DOHH2 (cell line): ENCODE measurements around the gene C13orf46.
A peak's percentile ranks its signal among the peaks of the same experiment; 100 is the strongest.
"Not testable (repeated sequence)": the region's sequence is repeated elsewhere in the genome, so short reads cannot be mapped to it uniquely, and the experiment has no call there.

Experiments used
- H3F3A ChIP-seq: fragments of 200-600 bp; sonication (generic), shearing (Covaris generic); 2 replicates; pipeline ENCODE4 v1.6.0; 2016; ENCODE audit warnings: antibody characterized with exemption, mild to moderate bottlenecking; ENCODE audit not compliant: control insufficient read depth, insufficient read depth
- H3K27ac ChIP-seq: fragments of 200-600 bp; sonication (generic); 2 replicates; pipeline ENCODE4 v1.5.1; 2014; ENCODE audit warnings: low read depth, mild to moderate bottlenecking, low read length, moderate library complexity
- H3K27me3 ChIP-seq: fragments of 200-600 bp; sonication (generic); 2 replicates; pipeline ENCODE4 v1.6.1; 2014; ENCODE audit warnings: mild to moderate bottlenecking, low read length, mixed read lengths; ENCODE audit not compliant: control insufficient read depth
- H3K36me3 ChIP-seq: fragments of 200-600 bp; sonication (generic); 2 replicates; pipeline ENCODE4 v1.6.1; 2014; ENCODE audit warnings: mild to moderate bottlenecking, low read length, moderate library complexity, mixed read lengths; ENCODE audit not compliant: control insufficient read depth
- H3K4me1 ChIP-seq: fragments of 200-600 bp; sonication (generic); 2 replicates; pipeline ENCODE4 v1.6.1; 2014; ENCODE audit warnings: mild to moderate bottlenecking, low read length, mixed read lengths; ENCODE audit not compliant: control insufficient read depth
- H3K4me2 ChIP-seq: fragments of 200-600 bp; sonication (generic); 2 replicates; pipeline ENCODE4 v1.6.0; 2014; ENCODE audit warnings: mild to moderate bottlenecking, low read length, moderate library complexity
- H3K4me3 ChIP-seq: fragments of 200-600 bp; sonication (generic); 2 replicates; pipeline ENCODE4 v1.5.1; 2014; ENCODE audit warnings: mild to moderate bottlenecking, low read length, mixed read lengths
- H3K79me2 ChIP-seq: fragments of 200-600 bp; sonication (generic); 2 replicates; pipeline ENCODE4 v1.6.1; 2014; ENCODE audit warnings: mild to moderate bottlenecking, low read length, mixed read lengths; ENCODE audit not compliant: control insufficient read depth
- H3K9me2 ChIP-seq: fragments of 200-600 bp; sonication (generic); replicated peaks from 2 replicates; pipeline ENCODE4 v1.6.1; 2014; ENCODE audit warnings: mild to moderate bottlenecking, low read length, mixed read lengths; ENCODE audit not compliant: control insufficient read depth
- H3K9me3 ChIP-seq: fragments of 200-600 bp; sonication (generic); 2 replicates; pipeline ENCODE4 v1.6.1; 2014; ENCODE audit warnings: antibody characterized with exemption, low read length, mixed read lengths; ENCODE audit not compliant: control insufficient read depth, insufficient read depth
- H4K20me1 ChIP-seq: fragments of 200-600 bp; sonication (generic); 2 replicates; pipeline ENCODE4 v1.6.0; 2014; ENCODE audit warnings: low read depth, mild to moderate bottlenecking, antibody characterized with exemption, low read length, moderate library complexity; ENCODE audit not compliant: control insufficient read depth, insufficient read depth
- EZH2phosphoT487 ChIP-seq: fragments of 200-600 bp; sonication (generic); IDR thresholded peaks from 2 replicates; pipeline ENCODE4 v1.6.1; 2017; ENCODE audit warnings: borderline replicate concordance, mild to moderate bottlenecking, antibody characterized with exemption, low read length, moderate library complexity, mixed read lengths
- TF ChIP-seq, protein P1 (sequence below): fragments of 200-600 bp; sonication (generic); IDR thresholded peaks from one replicate; pipeline ENCODE4 v1.5.1; 2014; ENCODE audit warnings: antibody characterized with exemption, mild to moderate bottlenecking, low read depth, low read length; ENCODE audit not compliant: poor library complexity, severe bottlenecking

C13orf46 gene

DNA sequence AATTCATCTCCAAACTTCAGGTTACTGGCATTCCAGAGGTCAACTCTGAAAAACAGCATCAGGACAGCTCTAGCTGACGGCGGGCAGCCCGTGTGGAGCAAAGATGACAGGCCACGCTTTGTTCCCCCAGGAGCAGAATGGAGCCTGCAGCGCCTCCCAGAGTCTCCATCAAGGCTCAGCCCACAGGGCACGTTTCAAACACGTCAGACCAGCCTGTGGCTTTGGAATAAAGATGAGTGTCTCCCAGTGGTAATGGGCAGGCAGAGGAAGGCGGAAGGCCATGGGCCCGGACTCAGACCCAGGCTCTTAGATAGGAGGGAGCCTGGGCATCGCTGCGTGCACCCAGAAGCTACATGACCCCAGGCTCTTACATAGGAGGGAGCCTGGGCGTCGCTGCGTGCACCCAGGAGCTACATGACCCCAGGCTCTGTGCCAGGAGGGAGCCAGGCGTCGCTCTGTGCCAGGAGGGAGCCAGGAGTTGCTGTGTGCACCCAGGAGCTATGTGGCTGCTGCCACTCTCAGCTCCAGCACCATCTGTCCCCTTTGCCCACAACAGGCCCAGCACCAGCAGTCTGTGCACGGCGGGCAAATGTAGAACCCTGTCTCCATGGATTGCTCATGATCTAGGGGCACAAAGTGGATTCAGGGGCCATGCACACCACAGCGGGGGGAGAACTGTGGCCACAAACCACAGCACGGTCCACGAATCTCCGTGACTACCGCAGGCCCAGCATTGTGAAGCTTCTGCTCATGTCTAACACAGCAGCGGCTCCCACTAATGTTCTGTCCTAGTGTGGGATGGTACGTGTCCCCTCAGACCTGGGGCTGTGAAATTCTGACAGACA, 47.8 kb upstream of the C13orf46 start:
- Histone ChIP-seq H3K4me1 (peaks cover 56% of the 10 kb centered on the region), H4K20me1 (no peaks in the 10 kb centered on the region), H3K27me3 (no peaks in the 10 kb centered on the region), H3K4me3 (no peak overlapping the region), H3K9me3 (no peaks in the 10 kb centered on the region), H3K79me2 (no peaks in the 10 kb centered on the region), H3K9me2 (no peaks in the 10 kb centered on the region), H3K27ac (no peak overlapping the region), H3K4me2 (peak overlapping the region; percentile 35; the same call in 1 of the 2 replicates), H3K36me3 (no peaks in the 10 kb centered on the region), H3F3A (no peaks in the 10 kb centered on the region)
- TF ChIP-seq EZH2phosphoT487: no peak
- TF ChIP-seq, protein P1, sequence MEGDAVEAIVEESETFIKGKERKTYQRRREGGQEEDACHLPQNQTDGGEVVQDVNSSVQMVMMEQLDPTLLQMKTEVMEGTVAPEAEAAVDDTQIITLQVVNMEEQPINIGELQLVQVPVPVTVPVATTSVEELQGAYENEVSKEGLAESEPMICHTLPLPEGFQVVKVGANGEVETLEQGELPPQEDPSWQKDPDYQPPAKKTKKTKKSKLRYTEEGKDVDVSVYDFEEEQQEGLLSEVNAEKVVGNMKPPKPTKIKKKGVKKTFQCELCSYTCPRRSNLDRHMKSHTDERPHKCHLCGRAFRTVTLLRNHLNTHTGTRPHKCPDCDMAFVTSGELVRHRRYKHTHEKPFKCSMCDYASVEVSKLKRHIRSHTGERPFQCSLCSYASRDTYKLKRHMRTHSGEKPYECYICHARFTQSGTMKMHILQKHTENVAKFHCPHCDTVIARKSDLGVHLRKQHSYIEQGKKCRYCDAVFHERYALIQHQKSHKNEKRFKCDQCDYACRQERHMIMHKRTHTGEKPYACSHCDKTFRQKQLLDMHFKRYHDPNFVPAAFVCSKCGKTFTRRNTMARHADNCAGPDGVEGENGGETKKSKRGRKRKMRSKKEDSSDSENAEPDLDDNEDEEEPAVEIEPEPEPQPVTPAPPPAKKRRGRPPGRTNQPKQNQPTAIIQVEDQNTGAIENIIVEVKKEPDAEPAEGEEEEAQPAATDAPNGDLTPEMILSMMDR: no peak

GRCh38 chr13:114020750-114021463, 47.0 kb upstream of the C13orf46 start:
- Histone ChIP-seq H3K4me1 (peaks cover 48% of the 10 kb centered on the region), H3K36me3 (no peaks in the 10 kb centered on the region), H3K4me2 (peak overlapping the region; percentile 35; the same call in 1 of the 2 replicates)

DNA sequence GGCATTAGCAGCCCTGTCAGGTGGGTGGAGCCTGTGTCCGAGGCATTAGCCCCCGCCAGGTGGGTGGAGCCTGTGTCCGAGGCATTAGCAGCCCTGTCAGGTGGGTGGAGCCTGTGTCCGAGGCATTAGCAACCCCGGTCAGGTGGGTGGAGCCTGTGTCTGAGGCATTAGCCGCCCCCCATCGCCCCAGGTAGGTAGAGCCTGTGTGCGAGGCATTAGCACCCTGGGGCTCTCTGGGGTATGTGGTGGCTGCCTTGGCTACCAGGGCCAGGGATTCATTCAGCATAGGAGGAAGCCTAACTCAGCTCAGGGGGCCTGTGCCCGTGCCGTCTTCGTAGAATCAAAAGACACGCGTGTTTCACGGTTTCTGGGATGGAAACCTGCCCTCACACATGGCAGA, 46.3 kb upstream of the C13orf46 start:
- not testable (repeated sequence) for H3K4me3 ChIP-seq, H3K27me3 ChIP-seq, H3K9me3 ChIP-seq, H3K9me2 ChIP-seq, H3K36me3 ChIP-seq, H3F3A ChIP-seq, H4K20me1 ChIP-seq, H3K4me2 ChIP-seq, H3K79me2 ChIP-seq, H3K27ac ChIP-seq
- peaks cover 40% of the 10 kb centered on the region for H3K4me1 ChIP-seq

More at GRCh38 chr13:114020750-114021463, 47.0 kb upstream of the C13orf46 start:
- Histone ChIP-seq H3K79me2 (no peaks in the 10 kb centered on the region), H3K4me3 (no peak overlapping the region), H4K20me1 (no peaks in the 10 kb centered on the region), H3K9me3 (no peaks in the 10 kb centered on the region), H3K27me3 (no peaks in the 10 kb centered on the region), H3K9me2 (no peaks in the 10 kb centered on the region), H3K27ac (no peak overlapping the region), H3F3A (no peaks in the 10 kb centered on the region)
- TF ChIP-seq, protein P1: no peak
- no peak for TF ChIP-seq EZH2phosphoT487

GRCh38 chr13:114019367-114019766, 45.5 kb upstream of the C13orf46 start:
- H3K9me3 ChIP-seq: no peaks in the 10 kb centered on the region
- H3K4me2 ChIP-seq: no peak overlapping the region
- no peak for TF ChIP-seq EZH2phosphoT487
- TF ChIP-seq, protein P1: no peak
- no peaks in the 10 kb centered on the region for H3K36me3 ChIP-seq
- H3K27me3 ChIP-seq: no peaks in the 10 kb centered on the region
- H3F3A ChIP-seq: no peaks in the 10 kb centered on the region
- no peaks in the 10 kb centered on the region for H4K20me1 ChIP-seq
- H3K9me2 ChIP-seq: no peaks in the 10 kb centered on the region
- peaks cover 33% of the 10 kb centered on the region for H3K4me1 ChIP-seq
- no peak overlapping the region for H3K27ac ChIP-seq
- H3K4me3 ChIP-seq: no peak overlapping the region
- no peaks in the 10 kb centered on the region for H3K79me2 ChIP-seq
